Astrocyte of the cerebellum (primary cell): ENCODE data around the gene GSDME.

Source experiments
- DNase-seq: peaks from one replicate; pipeline ENCODE4 v3.0.0-alpha.2; 2011; ENCODE audit warnings: low read depth
- H3K4me3 ChIP-seq: 2 replicates; pipeline ENCODE4 v1.5.1; 2011; ENCODE audit warnings: mild to moderate bottlenecking, low read depth, low read length, moderate library complexity
- in situ Hi-C: cut with HindIII; loops from 2 replicates; pipeline ENCODE4 v1.10.0; 2017; ENCODE audit warnings: low sequenced_read_pairs
- TF ChIP-seq, protein P1 (sequence below): IDR thresholded peaks from 2 replicates; pipeline ENCODE4 v1.5.1; 2012; ENCODE audit warnings: low read length, low read depth, moderate library complexity, mild to moderate bottlenecking; ENCODE audit errors: missing control alignments

The GSDME gene

DNA sequence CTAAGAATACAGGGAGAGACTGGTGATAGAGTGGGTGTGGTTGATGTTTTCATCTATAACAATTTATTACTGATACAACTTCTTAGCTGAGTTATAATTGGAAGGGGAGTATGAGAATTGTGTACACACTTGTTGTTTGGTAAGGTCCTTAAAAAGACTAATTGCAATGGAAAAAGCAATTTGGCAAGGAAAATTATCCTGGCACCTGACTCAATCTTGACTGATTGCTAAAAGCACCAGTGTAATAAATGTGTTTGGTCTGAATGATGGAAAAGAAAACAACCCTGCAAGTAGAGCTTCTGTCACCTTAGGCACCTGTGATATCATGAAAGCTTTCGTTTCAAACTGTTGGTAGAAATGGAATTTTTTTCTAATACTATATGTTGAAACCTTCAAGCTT, 6.7 kb upstream of the GSDME start:
- no peak overlapping the region for H3K4me3 ChIP-seq
- DNase-seq = no peak
- TF ChIP-seq, protein P1, sequence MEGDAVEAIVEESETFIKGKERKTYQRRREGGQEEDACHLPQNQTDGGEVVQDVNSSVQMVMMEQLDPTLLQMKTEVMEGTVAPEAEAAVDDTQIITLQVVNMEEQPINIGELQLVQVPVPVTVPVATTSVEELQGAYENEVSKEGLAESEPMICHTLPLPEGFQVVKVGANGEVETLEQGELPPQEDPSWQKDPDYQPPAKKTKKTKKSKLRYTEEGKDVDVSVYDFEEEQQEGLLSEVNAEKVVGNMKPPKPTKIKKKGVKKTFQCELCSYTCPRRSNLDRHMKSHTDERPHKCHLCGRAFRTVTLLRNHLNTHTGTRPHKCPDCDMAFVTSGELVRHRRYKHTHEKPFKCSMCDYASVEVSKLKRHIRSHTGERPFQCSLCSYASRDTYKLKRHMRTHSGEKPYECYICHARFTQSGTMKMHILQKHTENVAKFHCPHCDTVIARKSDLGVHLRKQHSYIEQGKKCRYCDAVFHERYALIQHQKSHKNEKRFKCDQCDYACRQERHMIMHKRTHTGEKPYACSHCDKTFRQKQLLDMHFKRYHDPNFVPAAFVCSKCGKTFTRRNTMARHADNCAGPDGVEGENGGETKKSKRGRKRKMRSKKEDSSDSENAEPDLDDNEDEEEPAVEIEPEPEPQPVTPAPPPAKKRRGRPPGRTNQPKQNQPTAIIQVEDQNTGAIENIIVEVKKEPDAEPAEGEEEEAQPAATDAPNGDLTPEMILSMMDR = no peak
- in situ Hi-C loops = no loop called here

DNA sequence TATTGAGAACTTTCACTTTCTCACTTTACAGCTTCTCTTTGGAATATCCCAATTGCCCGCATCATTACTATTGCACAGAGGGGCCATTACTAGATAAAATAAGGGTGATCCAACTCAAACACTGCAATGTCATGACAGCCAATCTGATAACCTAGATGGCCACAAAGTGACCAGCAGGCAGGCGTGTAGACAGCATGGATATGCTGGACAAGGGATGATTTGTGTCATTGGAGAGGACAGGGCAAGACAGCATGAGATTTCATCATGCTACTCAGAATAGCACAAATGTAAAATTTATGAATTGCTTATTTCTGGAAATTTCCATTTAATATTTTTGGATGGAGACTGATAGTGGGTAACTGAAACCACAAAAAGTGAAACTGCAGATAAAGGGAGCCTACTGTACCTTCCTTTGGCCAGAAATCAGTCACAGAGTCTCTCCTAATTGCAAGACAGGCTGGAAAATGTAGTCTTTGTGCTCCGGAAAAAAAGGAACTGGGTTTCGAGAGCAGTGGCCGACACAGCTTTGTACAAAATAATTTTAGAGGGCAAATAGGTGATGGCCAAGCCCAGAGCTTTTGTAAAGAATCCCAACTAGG, 6.1 kb upstream of the GSDME start:
- TF ChIP-seq, protein P1 = no peak
- in situ Hi-C loops = no loop called here
- no peak overlapping the region for H3K4me3 ChIP-seq
- DNase-seq = no peak

DNA sequence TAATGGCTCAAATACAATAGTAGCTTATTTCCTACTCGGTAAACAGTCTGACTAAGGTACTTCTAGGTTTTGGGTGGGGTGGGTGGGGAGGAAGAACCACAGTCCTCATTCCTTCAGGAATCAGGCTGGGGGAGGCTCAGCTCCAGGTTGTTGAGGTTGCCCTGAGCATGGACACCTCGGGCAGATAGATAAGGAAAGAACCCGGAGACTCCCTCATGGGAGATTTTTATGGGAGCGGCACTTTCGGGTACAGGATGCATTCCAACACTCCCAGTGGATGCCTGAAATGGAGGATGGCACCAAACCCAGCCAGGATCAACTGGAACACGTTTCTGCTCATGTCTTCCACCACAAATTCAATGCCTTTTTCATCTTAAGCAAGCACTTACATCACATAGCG, 5.5 kb upstream of the GSDME start:
- no peak overlapping the region for H3K4me3 ChIP-seq
- in situ Hi-C loops = no loop called here
- TF ChIP-seq, protein P1 = no peak
- DNase-seq = no peak

DNA sequence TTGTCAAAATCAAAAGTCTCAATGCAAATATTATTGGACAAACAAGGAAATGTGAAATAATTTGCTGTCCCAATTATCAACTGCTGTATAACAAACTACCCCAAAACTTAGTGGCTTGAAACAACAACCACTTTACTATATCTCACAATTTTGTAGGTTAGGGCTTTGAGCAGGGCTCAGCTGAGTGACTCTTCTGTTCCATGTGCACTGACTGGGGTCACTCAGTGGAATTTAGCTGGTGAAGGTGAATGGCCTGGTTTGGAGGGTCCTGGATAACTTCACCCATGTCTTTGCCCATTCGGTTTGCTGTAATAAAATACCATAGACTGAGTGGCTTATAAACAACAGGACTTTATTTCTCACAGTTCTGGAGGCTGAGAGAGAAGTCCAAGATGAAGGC, 3.7 kb upstream of the GSDME start:
- no peak for DNase-seq
- no peak overlapping the region for H3K4me3 ChIP-seq
- in situ Hi-C loops = no loop called here
- TF ChIP-seq, protein P1 = no peak

DNA sequence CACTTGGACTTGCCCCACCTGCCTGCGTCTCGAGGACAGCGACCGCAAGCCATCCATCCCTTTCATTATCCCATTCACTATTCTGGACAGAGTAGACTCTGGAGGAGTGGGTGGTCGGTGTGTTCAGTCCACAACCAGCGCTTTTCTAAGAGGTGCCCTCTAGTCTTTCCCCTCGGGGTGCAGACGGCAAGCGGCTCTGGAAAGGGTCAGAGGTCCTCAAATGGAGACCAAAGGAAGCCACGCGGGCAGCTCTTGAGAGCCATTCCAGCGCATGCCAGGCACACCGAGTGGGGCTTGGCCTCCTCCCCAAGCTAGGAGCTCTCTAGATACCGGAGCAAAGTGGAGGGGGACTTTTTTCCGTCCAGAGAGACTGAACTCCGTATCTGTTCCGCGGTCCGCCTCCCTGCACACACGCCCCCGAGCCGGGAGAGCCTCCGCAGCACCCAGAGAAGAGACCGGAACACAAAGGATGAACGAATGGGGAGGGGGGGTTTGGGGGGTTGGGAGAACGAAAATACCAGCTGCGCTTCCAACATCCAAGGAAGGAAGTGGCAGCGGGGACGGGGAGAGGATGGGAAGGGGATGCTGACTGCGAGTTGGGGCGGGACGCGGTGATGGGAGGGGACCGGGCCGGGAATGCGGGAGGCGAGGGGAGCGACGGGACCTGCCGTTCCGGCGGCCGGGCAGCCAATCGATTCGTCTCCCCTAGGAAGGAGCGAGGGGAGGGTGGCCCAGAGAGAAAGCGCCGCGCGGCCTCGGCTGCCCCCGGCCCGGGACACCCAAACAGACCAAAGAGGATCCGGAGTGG, 515 bp downstream of the GSDME start:
- no peak for DNase-seq
- TF ChIP-seq, protein P1 = no peak
- in situ Hi-C loops = no loop called here
- H3K4me3 ChIP-seq = peak overlapping the region; percentile 66

DNA sequence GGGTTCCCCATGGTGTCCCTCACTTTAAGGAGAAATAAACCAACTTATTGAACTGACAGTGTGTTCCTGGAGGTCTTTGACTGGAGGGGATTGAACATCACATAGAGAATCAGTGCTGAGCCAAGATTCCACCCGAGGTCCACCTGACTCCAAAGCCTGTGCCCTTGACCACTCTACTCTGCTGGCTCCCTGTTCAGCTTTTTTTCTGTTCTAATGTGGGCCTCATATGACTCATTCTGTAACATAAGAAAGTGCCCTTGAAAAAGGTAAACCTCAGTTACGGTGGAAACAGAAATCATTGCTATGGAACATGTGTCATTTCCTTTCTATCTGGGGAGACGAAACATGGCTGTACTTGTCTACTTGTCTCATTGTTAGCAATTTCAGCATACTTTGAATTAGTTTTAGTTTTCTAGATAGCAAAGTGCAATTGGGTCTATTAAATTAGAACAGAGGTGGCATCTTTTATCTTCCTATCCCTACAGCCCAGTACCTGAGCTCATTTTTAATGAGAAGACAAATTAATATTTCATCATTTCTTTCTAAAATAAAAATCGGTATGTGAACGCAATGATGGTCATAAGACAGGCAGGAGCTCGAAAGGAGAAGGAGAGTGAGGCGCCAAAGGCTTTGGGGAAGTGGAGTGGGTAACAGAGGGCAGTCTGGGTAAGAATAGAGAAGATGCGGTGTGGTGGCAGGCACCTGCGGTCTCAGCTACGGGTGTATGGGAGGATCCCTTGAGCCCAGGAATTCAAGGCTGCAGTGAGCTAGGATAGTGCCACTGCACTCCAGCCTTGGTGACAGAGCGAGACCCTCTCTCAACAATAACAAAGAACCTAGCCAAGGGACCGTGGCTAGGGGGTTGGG, 1.5 kb downstream of the GSDME start:
- peak overlapping the region; percentile 66 for H3K4me3 ChIP-seq

More for the DNA sequence above, 1.5 kb downstream of the GSDME start:
- no peak for DNase-seq
- in situ Hi-C loops = no loop called here
- TF ChIP-seq, protein P1 = no peak
